HepG2 (cell line): Measurements from ENCODE around the gene CPVL.

ENCODE experiments used
- CTCF ChIP-seq: sonication (generic); formaldehyde crosslinking; IDR thresholded peaks from 2 replicates; pipeline ENCODE4 v1.5.0; 2020; ENCODE audit warnings: mild to moderate bottlenecking, missing genetic modification reagents, moderate library complexity
- E2F5 ChIP-seq: sonication (generic); formaldehyde crosslinking; conservative IDR thresholded peaks from 2 replicates; pipeline ENCODE4 v1.4.0; 2020; ENCODE audit warnings: missing genetic modification reagents
- HIVEP1 ChIP-seq: sonication (generic); formaldehyde crosslinking; IDR thresholded peaks from 2 replicates; pipeline ENCODE4 v1.4.0; 2020; ENCODE audit warnings: mild to moderate bottlenecking, missing genetic modification reagents
- POLR2A ChIP-seq, 2 experiments: IDR thresholded peaks; 2 replicates each; pipeline ENCODE4 v1.6.1; 2011; ENCODE audit warnings: low read depth in 2 of 2, low read length in 2 of 2, mild to moderate bottlenecking in 1 of 2, moderate library complexity in 1 of 2; ENCODE audit not compliant: insufficient read depth in 1 of 2
- RXRA ChIP-seq: sonication (generic); formaldehyde crosslinking; IDR thresholded peaks from 2 replicates; pipeline ENCODE4 v1.5.1; 2020; ENCODE audit warnings: missing genetic modification reagents
- TCF7L2 ChIP-seq: IDR thresholded peaks from 2 replicates; pipeline ENCODE4 v1.6.1; 2011; ENCODE audit warnings: mild to moderate bottlenecking, low read depth, low read length, moderate library complexity
- U2AF2 ChIP-seq: fragments of 200-400 bp; formaldehyde crosslinking; IDR thresholded peaks from 2 replicates; pipeline ENCODE4 v1.6.1; 2017; ENCODE audit warnings: low read depth, mild to moderate bottlenecking, low read length
- ZNF503 ChIP-seq: sonication (generic); formaldehyde crosslinking; IDR thresholded peaks from 2 replicates; pipeline ENCODE4 v1.4.0; 2020; ENCODE audit warnings: missing genetic modification reagents
- TF ChIP-seq, protein P1 (sequence below): sonication (generic); formaldehyde crosslinking; IDR thresholded peaks from 2 replicates; pipeline ENCODE4 v1.4.0; 2020; ENCODE audit warnings: low read depth, mild to moderate bottlenecking, missing genetic modification reagents
- TF ChIP-seq, protein P2 (sequence below): sonication (generic); formaldehyde crosslinking; IDR thresholded peaks from 2 replicates; pipeline ENCODE4; 2020; ENCODE audit warnings: missing genetic modification reagents, mild to moderate bottlenecking, borderline replicate concordance
- TF ChIP-seq, protein P3 (sequence below), 2 experiments: IDR thresholded peaks; 2 replicates each; pipeline ENCODE4 v1.6.1; 2011 to 2012; ENCODE audit warnings: low read length in 2 of 2, borderline replicate concordance in 1 of 2, low read depth in 1 of 2, mild to moderate bottlenecking in 1 of 2, moderate library complexity in 1 of 2

- TF ChIP-seq, protein P1, sequence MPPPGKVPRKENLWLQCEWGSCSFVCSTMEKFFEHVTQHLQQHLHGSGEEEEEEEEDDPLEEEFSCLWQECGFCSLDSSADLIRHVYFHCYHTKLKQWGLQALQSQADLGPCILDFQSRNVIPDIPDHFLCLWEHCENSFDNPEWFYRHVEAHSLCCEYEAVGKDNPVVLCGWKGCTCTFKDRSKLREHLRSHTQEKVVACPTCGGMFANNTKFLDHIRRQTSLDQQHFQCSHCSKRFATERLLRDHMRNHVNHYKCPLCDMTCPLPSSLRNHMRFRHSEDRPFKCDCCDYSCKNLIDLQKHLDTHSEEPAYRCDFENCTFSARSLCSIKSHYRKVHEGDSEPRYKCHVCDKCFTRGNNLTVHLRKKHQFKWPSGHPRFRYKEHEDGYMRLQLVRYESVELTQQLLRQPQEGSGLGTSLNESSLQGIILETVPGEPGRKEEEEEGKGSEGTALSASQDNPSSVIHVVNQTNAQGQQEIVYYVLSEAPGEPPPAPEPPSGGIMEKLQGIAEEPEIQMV (CRISPR knock-in tag), result no peak
- TF ChIP-seq, protein P2, sequence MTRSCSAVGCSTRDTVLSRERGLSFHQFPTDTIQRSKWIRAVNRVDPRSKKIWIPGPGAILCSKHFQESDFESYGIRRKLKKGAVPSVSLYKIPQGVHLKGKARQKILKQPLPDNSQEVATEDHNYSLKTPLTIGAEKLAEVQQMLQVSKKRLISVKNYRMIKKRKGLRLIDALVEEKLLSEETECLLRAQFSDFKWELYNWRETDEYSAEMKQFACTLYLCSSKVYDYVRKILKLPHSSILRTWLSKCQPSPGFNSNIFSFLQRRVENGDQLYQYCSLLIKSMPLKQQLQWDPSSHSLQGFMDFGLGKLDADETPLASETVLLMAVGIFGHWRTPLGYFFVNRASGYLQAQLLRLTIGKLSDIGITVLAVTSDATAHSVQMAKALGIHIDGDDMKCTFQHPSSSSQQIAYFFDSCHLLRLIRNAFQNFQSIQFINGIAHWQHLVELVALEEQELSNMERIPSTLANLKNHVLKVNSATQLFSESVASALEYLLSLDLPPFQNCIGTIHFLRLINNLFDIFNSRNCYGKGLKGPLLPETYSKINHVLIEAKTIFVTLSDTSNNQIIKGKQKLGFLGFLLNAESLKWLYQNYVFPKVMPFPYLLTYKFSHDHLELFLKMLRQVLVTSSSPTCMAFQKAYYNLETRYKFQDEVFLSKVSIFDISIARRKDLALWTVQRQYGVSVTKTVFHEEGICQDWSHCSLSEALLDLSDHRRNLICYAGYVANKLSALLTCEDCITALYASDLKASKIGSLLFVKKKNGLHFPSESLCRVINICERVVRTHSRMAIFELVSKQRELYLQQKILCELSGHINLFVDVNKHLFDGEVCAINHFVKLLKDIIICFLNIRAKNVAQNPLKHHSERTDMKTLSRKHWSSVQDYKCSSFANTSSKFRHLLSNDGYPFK (CRISPR knock-in tag), result no peak
- no peak for TF ChIP-seq ZNF503 (CRISPR knock-in tag)
- no peak for TF ChIP-seq POLR2A (IDR thresholded peaks at IDR 0.05; ENCODE audit: insufficient read depth in 1 of 2, low read depth in 2 of 2, low read length in 2 of 2)
- no peak for TF ChIP-seq HIVEP1
- no peak for TF ChIP-seq U2AF2
- TF ChIP-seq E2F5 (CRISPR knock-in tag), result no peak
- no peak for TF ChIP-seq RXRA (CRISPR knock-in tag)
- no peak for TF ChIP-seq TCF7L2
- no peak for TF ChIP-seq CTCF
- TF ChIP-seq, protein P3, sequence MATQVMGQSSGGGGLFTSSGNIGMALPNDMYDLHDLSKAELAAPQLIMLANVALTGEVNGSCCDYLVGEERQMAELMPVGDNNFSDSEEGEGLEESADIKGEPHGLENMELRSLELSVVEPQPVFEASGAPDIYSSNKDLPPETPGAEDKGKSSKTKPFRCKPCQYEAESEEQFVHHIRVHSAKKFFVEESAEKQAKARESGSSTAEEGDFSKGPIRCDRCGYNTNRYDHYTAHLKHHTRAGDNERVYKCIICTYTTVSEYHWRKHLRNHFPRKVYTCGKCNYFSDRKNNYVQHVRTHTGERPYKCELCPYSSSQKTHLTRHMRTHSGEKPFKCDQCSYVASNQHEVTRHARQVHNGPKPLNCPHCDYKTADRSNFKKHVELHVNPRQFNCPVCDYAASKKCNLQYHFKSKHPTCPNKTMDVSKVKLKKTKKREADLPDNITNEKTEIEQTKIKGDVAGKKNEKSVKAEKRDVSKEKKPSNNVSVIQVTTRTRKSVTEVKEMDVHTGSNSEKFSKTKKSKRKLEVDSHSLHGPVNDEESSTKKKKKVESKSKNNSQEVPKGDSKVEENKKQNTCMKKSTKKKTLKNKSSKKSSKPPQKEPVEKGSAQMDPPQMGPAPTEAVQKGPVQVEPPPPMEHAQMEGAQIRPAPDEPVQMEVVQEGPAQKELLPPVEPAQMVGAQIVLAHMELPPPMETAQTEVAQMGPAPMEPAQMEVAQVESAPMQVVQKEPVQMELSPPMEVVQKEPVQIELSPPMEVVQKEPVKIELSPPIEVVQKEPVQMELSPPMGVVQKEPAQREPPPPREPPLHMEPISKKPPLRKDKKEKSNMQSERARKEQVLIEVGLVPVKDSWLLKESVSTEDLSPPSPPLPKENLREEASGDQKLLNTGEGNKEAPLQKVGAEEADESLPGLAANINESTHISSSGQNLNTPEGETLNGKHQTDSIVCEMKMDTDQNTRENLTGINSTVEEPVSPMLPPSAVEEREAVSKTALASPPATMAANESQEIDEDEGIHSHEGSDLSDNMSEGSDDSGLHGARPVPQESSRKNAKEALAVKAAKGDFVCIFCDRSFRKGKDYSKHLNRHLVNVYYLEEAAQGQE (IDR thresholded peaks at IDR 0.05; ENCODE audit: borderline replicate concordance in 1 of 2, low read depth in 1 of 2, low read length in 2 of 2), result no peak
Observed at GRCh38 chr7:28990200-28990960, 156.0 kb downstream of the CPVL start.
